ENCODE data around the gene C1R. TPM values are rescaled to one million over a fixed set of nuclear protein-coding genes. Genes with fewer than 3 reads are reported as not detected.

The C1R gene
- total and polyA plus RNA-seq, 2 of the 8 experiments (the other 6 are each of a cell fraction or from before 2014, with no cell fraction given): 6.9 to 16.3 TPM

- TF ChIP-seq GTF2F1 (IDR thresholded peaks at IDR 0.05; ENCODE audit: borderline replicate concordance, low read depth, low read length): no peak
- no peak for TF ChIP-seq ZNF274 (IDR thresholded peaks at IDR 0.05; ENCODE audit: borderline replicate concordance, extremely low read depth, low read length)
- no peak for TF ChIP-seq SIX5 (IDR thresholded peaks at IDR 0.05; ENCODE audit: low read depth, low read length)
- no peak for TF ChIP-seq CTBP2 (IDR thresholded peaks at IDR 0.05; ENCODE audit: borderline replicate concordance, insufficient read depth, insufficient read length, low read length)
- TF ChIP-seq RXRA (IDR thresholded peaks at IDR 0.05; ENCODE audit: insufficient read depth, low read depth, low read length): no peak
- TF ChIP-seq TBP (IDR thresholded peaks at IDR 0.05; ENCODE audit: low read depth, low read length): no peak
- no peak for TF ChIP-seq BRCA1 (IDR thresholded peaks at IDR 0.05; ENCODE audit: low read depth, low read length)
- no peak for TF ChIP-seq JUN (IDR thresholded peaks at IDR 0.05; ENCODE audit: low read depth, low read length)
These were observed 23.8 kb downstream of the C1R start (continued) for GRCh38 chr12:7068240-7068993.
